ENCODE measurements around the gene CMIP.
"Not testable (repeated sequence)": the region's sequence is repeated elsewhere in the genome, so short reads cannot be mapped to it uniquely, and the experiment has no call there.

CMIP gene

DNA sequence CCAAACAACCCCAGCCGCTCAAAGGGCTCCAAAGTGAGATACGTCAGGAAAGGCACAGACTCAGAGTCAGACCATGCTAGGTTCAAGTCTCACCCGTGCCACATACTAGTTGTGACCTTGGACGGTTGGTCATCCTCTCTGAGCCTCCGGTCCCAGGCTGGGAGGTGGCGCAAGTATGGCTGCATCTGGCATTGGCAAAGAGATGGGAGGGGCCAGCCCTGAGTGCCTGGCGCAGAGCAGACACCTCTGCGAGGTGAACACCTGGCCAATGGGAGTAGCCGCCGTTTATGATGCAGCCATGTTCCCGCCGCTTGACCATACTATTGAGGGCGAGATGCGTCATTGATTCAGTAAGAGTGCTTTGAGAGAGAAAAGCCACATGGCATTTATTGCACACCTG, 236.7 kb downstream of the CMIP start:
- TF ChIP-seq, protein P1, sequence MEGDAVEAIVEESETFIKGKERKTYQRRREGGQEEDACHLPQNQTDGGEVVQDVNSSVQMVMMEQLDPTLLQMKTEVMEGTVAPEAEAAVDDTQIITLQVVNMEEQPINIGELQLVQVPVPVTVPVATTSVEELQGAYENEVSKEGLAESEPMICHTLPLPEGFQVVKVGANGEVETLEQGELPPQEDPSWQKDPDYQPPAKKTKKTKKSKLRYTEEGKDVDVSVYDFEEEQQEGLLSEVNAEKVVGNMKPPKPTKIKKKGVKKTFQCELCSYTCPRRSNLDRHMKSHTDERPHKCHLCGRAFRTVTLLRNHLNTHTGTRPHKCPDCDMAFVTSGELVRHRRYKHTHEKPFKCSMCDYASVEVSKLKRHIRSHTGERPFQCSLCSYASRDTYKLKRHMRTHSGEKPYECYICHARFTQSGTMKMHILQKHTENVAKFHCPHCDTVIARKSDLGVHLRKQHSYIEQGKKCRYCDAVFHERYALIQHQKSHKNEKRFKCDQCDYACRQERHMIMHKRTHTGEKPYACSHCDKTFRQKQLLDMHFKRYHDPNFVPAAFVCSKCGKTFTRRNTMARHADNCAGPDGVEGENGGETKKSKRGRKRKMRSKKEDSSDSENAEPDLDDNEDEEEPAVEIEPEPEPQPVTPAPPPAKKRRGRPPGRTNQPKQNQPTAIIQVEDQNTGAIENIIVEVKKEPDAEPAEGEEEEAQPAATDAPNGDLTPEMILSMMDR (IDR thresholded peaks at IDR 0.05; ENCODE audit: insufficient read depth, low read depth, low read length, missing control alignments), result no peak
- H3K4me3 ChIP-seq (ENCODE audit: low read length), result no peak overlapping the region
- no peak for DNase-seq (ENCODE audit: low read depth)

- DNase-seq (ENCODE audit: low read depth), result no peak
- H3K4me3 ChIP-seq (ENCODE audit: low read length), result no peak overlapping the region
- TF ChIP-seq, protein P1 (IDR thresholded peaks at IDR 0.05; ENCODE audit: insufficient read depth, low read depth, low read length, missing control alignments), result no peak
Observed at GRCh38 chr16:81684242-81684837, 239.7 kb downstream of the CMIP start.

- TF ChIP-seq, protein P1 (IDR thresholded peaks at IDR 0.05; ENCODE audit: insufficient read depth, low read depth, low read length, missing control alignments), result no peak
- no peak overlapping the region for H3K4me3 ChIP-seq (ENCODE audit: low read length)
- no peak for DNase-seq (ENCODE audit: low read depth)
Observed at GRCh38 chr16:81684901-81685300, 240.3 kb downstream of the CMIP start.

DNA sequence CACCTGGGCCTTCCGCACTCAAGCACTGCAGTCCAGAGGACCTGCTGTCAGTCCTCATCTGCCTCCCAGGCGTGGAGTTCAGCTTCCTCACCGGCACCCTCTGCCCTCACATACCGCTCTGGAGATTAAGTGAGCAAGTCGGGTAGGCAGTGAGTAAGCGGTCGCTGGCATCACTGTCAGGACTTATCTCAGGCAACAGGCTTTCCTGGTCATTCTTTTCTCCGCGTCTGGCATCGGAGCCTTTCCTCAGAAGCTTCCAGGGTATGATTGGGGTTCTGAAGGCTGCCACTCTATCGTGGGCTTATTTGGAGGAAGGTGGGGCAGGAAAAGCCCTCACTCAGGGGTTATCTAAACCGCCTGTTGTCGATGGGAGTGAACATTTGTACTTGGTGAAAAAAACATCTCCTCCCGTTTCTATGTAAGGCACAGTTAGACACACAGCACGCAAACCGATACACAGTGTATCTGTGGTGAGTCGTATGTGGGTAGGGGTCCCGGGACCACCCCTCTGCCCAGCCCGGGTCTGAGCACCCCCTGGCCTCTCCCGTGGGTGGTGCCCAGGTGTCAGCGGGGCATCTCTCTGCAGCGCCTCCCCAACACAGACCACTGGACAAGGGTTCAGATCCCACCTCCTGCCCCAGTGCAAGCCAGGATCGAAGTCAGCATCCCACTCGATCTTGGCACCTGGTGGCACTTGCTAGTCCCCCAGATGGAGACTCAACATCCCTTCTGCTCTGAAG, 242.0 kb downstream of the CMIP start:
- no peak for DNase-seq (ENCODE audit: low read depth)
- no peak overlapping the region for H3K4me3 ChIP-seq (ENCODE audit: low read length)
- TF ChIP-seq, protein P1 (IDR thresholded peaks at IDR 0.05; ENCODE audit: insufficient read depth, low read depth, low read length, missing control alignments), result no peak

DNA sequence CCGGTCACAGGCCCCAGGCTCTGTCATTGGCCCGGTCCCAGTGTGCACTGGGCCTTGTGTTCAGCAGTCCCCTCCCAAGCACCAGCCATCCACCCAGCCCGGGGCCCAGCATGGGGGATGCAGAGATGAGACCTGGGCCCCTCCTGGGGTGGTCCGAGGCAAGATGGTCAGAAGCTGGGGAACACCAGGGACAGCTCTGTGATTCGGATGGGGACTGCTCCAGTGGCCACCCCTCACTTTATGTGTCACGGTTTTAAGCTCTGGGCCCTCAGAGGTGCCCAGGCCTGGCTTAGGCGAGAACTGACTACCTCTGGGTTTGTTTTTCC, 242.5 kb downstream of the CMIP start:
- no peak for DNase-seq (ENCODE audit: low read depth)
- TF ChIP-seq, protein P1 (IDR thresholded peaks at IDR 0.05; ENCODE audit: insufficient read depth, low read depth, low read length, missing control alignments), result no peak

DNA sequence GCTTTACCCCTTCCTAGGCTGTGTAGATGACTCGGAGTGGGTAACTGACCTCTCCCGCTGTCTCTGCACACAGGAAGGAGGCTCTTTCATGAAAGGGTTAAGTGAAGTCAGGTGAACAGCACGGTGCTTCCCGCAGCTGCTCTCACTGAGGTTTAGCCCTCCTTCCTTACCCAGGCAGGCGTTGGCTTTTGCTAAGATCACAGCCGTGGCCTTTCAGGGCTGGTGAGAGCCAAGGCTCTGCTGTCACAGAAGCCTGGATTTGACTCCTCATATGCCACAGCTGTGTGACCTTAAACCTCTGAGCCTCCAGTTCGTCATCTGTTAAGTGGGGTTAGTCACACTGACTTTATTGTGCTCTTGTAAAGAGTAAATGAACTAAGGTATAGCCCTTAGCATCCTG, 243.6 kb downstream of the CMIP start:
- no peak for DNase-seq (ENCODE audit: low read depth)
- TF ChIP-seq, protein P1 (IDR thresholded peaks at IDR 0.05; ENCODE audit: insufficient read depth, low read depth, low read length, missing control alignments), result no peak
- H3K4me3 ChIP-seq (ENCODE audit: low read length), result no peak overlapping the region

More for the DNA sequence above, 242.5 kb downstream of the CMIP start:
- H3K4me3 ChIP-seq (ENCODE audit: low read length), result no peak overlapping the region

DNA sequence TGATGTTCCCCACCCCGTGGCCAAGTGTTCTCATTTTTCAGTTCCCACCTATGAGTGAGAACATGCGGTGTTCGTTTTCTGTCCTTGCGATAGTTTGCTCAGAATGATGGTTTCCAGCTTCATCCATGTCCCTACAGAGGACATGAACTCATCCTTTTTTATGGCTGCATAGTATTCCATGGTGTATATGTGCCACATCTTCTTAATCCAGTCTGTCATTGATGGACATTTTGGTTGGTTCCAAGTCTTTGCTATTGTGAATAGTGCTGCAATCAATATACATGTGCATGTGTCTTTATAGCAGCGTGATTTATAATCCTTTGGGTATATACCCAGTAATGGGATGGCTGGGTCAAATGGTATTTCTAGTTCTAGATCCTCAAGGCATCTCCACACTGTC, 244.2 kb downstream of the CMIP start:
- not testable (repeated sequence) for H3K4me3 ChIP-seq (ENCODE audit: low read length)

More for the DNA sequence above, 244.2 kb downstream of the CMIP start:
- not testable (repeated sequence) for DNase-seq (ENCODE audit: low read depth)
